T-helper 17 cell (primary cell): ENCODE data around the gene FIBCD1. TPM values are rescaled to one million over a fixed set of nuclear protein-coding genes. Genes with fewer than 3 reads are reported as not detected.
A peak's percentile ranks its signal among the peaks of the same experiment; 100 is the strongest.

Experiments used
- ATAC-seq: fragments of 150-1000 bp; cut with Tn5 transposase; 2 replicates; pipeline ENCODE4 v1.10.0; 2021; ENCODE audit warnings: mild to moderate bottlenecking, moderate library complexity
- DNase-seq, 3 donors: peaks; one replicate each; pipeline versions ENCODE4 v3.0.0 to v3.0.0-alpha.2; 2020 to 2021
- H3K9me3 ChIP-seq: one replicate; pipeline ENCODE4 v1.7.0; 2013; ENCODE audit warnings: low read length, mild to moderate bottlenecking; ENCODE audit not compliant: control insufficient read depth, poor library complexity, severe bottlenecking
- H3K27ac Mint-ChIP-seq: one replicate; pipeline ENCODE4 v1.8.0; 2022; ENCODE audit warnings: mild to moderate bottlenecking, moderate library complexity, mixed read lengths
- H3K27me3 Mint-ChIP-seq: one replicate; pipeline ENCODE4 v1.8.0; 2022; ENCODE audit warnings: mixed read lengths
- H3K36me3 Mint-ChIP-seq: one replicate; pipeline ENCODE4 v1.8.0; 2022; ENCODE audit warnings: low read depth, mixed read lengths
- H3K4me1 Mint-ChIP-seq: one replicate; pipeline ENCODE4 v1.8.0; 2022; ENCODE audit warnings: mild to moderate bottlenecking, mixed read lengths
- H3K4me3 Mint-ChIP-seq: one replicate; pipeline ENCODE4 v1.8.0; 2022; ENCODE audit warnings: mild to moderate bottlenecking, moderate library complexity, mixed read lengths
- total RNA-seq, 4 donors: library from RNA in 2 of 4; stranded (reverse) in 2 of 4; gene quantifications; one replicate each; pipeline ENCODE4 v1.2.3 and lab custom pipeline; 2022 to 2026

Gene FIBCD1
- total RNA-seq, 2 donors from 2014 or later, result not detected

- Mint-ChIP-seq H3K27ac (peak overlapping the region; percentile 51), H3K27me3 (no peaks in the 10 kb centered on the region), H3K4me3 (no peak overlapping the region), H3K4me1 (peaks cover 2% of the 10 kb centered on the region), H3K36me3 (peaks cover 8% of the 10 kb centered on the region)
- ATAC-seq (no peak), DNase-seq (no peak)
- no peaks in the 10 kb centered on the region for H3K9me3 ChIP-seq
These were observed 66.0 kb downstream of the FIBCD1 start for GRCh38 chr9:130872912-130873503.

DNA sequence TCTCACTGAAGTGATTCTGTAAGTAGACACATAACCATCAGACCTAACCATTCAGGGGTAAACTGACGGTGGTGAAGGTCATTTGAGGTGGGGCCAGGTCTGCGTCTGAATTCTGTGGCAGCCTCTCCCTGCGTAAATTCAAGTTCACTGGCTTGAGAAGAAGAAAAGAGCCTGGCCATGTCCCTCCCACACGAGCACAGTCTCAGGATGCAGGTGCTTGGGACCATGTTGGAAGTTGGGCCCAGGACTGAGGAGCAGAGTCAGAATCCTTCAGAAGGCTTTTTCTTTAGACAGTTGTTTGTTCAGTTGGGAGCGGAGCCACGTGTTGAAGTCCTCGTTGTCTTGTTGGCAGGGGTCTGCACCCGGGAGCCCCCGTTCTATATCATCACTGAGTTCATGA lies 66.5 kb downstream of the FIBCD1 start:
- Mint-ChIP-seq H3K27ac (no peak overlapping the region), H3K36me3 (peaks cover 8% of the 10 kb centered on the region), H3K27me3 (no peaks in the 10 kb centered on the region), H3K4me3 (no peak overlapping the region), H3K4me1 (peaks cover 2% of the 10 kb centered on the region)
- no peaks in the 10 kb centered on the region for H3K9me3 ChIP-seq
- no peak for DNase-seq
- ATAC-seq, result no peak

DNA sequence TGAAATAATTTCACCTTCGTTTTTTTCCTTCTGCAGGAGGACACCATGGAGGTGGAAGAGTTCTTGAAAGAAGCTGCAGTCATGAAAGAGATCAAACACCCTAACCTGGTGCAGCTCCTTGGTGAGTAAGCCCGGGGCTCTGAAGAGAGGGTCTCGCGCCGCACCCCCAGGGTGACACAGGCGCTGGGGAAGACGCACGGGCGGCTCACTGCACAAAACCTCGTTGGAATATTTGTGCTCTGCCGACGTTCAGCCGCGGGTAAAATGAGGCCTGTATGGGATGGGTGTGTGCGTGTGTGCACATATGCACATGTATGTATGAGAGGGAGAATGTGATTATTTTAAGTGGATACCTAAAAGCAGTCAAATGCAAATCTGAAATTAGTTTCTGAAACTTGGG lies 67.0 kb downstream of the FIBCD1 start:
- no peaks in the 10 kb centered on the region for H3K9me3 ChIP-seq
- no peak overlapping the region for H3K4me3 Mint-ChIP-seq
- no peaks in the 10 kb centered on the region for H3K27me3 Mint-ChIP-seq
- DNase-seq (no peak), ATAC-seq (no peak)
- peaks cover 8% of the 10 kb centered on the region for H3K36me3 Mint-ChIP-seq
- H3K4me1 Mint-ChIP-seq, result peaks cover 2% of the 10 kb centered on the region
- H3K27ac Mint-ChIP-seq, result no peak overlapping the region

GRCh38 chr9:130871395-130872062 lies 67.5 kb downstream of the FIBCD1 start:
- Mint-ChIP-seq H3K27me3 (no peaks in the 10 kb centered on the region), H3K27ac (no peak overlapping the region), H3K36me3 (peaks cover 8% of the 10 kb centered on the region), H3K4me1 (peaks cover 2% of the 10 kb centered on the region), H3K4me3 (no peak overlapping the region)
- H3K9me3 ChIP-seq, result no peaks in the 10 kb centered on the region
- no peak for ATAC-seq
- no peak for DNase-seq

DNA sequence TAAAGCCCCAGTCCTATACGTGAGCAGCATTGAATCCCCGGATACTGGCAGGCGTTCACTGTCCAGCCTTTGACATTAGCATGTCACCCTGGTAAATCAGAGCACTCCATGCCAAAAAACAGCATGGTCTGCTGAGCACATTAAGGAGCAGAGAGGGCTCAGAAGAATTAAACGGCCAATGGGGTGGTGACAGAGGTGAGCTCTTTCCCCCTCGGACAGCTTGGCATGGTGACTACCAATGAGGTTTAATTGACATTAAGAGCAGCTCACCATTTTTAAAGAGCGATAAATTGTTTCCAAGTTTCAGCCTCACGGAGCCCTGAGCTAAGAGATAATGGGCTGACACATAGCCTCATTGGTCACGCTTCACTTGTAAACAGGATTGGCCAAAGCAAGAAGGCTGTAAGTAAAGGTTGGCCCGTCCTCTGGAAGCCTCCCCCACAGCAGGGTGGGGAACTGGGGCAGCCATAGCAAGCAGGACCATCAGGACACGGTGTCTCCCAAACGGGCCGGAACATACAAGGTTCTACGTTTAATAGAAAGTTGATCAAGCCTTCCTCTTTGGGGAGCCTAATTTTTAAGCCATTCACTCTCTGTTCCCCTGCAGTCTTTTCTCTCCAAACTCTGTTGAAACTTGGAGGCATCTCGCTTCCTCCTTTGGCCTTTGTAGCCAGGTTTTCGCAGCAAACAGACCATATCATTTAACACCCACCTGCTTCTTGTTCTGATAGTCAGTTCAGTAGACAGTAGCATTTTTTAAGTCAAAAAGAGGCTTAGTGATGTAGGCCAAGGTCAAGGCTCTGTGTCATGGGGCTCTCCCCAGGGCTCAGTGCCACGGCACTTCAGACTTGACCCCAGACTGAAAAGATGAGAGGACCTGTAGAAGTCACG lies 68.3 kb downstream of the FIBCD1 start:
- no peaks in the 10 kb centered on the region for H3K9me3 ChIP-seq
- DNase-seq (no peak), ATAC-seq (no peak)
- H3K36me3 Mint-ChIP-seq, result peaks cover 8% of the 10 kb centered on the region
- peaks cover 5% of the 10 kb centered on the region for H3K4me1 Mint-ChIP-seq
- H3K4me3 Mint-ChIP-seq, result no peak overlapping the region
- H3K27me3 Mint-ChIP-seq, result no peaks in the 10 kb centered on the region
- H3K27ac Mint-ChIP-seq, result no peak overlapping the region

- peaks cover 6% of the 10 kb centered on the region for H3K36me3 Mint-ChIP-seq
- H3K4me3 Mint-ChIP-seq, result no peak overlapping the region
- no peaks in the 10 kb centered on the region for H3K27me3 Mint-ChIP-seq
- no peaks in the 10 kb centered on the region for H3K9me3 ChIP-seq
- ATAC-seq, result no peak
- H3K27ac Mint-ChIP-seq, result no peak overlapping the region
- peaks cover 4% of the 10 kb centered on the region for H3K4me1 Mint-ChIP-seq
- DNase-seq, result no peak
These were observed 69.8 kb downstream of the FIBCD1 start for GRCh38 chr9:130869250-130869649.

DNA sequence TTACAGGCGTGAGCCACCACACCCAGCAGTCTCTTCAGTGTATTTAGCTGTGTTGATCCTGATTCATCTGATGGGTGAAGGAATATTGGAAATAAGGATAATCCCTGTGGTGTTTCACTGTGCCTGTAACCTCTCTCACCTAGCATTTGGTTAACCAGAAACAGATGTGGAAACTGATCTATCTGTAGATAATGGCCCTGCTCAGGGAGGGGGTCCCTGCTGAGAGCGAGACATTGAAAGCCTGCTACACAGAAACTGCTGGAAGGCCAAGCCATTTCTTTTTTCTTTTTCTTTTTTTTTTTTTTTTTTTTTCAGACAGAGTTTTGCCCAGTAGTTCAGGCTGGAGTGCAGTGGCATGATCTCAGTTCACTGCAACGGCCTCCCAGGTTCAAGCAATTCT lies 70.8 kb downstream of the FIBCD1 start:
- Mint-ChIP-seq H3K4me1 (peaks cover 4% of the 10 kb centered on the region), H3K36me3 (peaks cover under 1% of the 10 kb centered on the region), H3K4me3 (no peak overlapping the region), H3K27ac (no peak overlapping the region), H3K27me3 (no peaks in the 10 kb centered on the region)
- no peaks in the 10 kb centered on the region for H3K9me3 ChIP-seq
- ATAC-seq, result no peak
- DNase-seq, result no peak

GRCh38 chr9:130867556-130867955 lies 71.5 kb downstream of the FIBCD1 start:
- Mint-ChIP-seq H3K27ac (no peak overlapping the region), H3K36me3 (no peaks in the 10 kb centered on the region), H3K27me3 (no peaks in the 10 kb centered on the region), H3K4me3 (no peak overlapping the region), H3K4me1 (peaks cover 4% of the 10 kb centered on the region)
- ATAC-seq, result no peak
- no peak for DNase-seq
- no peaks in the 10 kb centered on the region for H3K9me3 ChIP-seq

- Mint-ChIP-seq H3K27ac (no peak overlapping the region), H3K36me3 (no peaks in the 10 kb centered on the region), H3K27me3 (no peaks in the 10 kb centered on the region), H3K4me1 (peaks cover 7% of the 10 kb centered on the region), H3K4me3 (no peak overlapping the region)
- peak; percentile 60 for ATAC-seq
- H3K9me3 ChIP-seq, result no peaks in the 10 kb centered on the region
- peak in 1 of 3 donors; percentile 34 for DNase-seq
These were observed 72.5 kb downstream of the FIBCD1 start for GRCh38 chr9:130866474-130866965.

- H3K27me3 Mint-ChIP-seq, result no peaks in the 10 kb centered on the region
- no peak overlapping the region for H3K4me3 Mint-ChIP-seq
These were observed 73.1 kb downstream of the FIBCD1 start for GRCh38 chr9:130865921-130866320.

GRCh38 chr9:130864541-130864940 lies 74.5 kb downstream of the FIBCD1 start:
- no peak for ATAC-seq
- H3K4me1 Mint-ChIP-seq, result peaks cover 7% of the 10 kb centered on the region

More at GRCh38 chr9:130865921-130866320, 73.1 kb downstream of the FIBCD1 start:
- ATAC-seq (no peak), DNase-seq (no peak)
- Mint-ChIP-seq H3K36me3 (no peaks in the 10 kb centered on the region), H3K27ac (no peak overlapping the region), H3K4me1 (peaks cover 7% of the 10 kb centered on the region)
- H3K9me3 ChIP-seq, result no peaks in the 10 kb centered on the region

DNA sequence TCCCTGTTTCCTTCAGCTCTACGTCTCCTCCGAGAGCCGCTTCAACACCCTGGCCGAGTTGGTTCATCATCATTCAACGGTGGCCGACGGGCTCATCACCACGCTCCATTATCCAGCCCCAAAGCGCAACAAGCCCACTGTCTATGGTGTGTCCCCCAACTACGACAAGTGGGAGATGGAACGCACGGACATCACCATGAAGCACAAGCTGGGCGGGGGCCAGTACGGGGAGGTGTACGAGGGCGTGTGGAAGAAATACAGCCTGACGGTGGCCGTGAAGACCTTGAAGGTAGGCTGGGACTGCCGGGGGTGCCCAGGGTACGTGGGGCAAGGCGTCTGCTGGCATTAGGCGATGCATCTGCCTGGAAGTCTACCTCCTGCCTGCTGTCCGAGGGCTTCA lies 76.3 kb downstream of the FIBCD1 start:
- H3K27me3 Mint-ChIP-seq, result no peaks in the 10 kb centered on the region
- peaks cover 7% of the 10 kb centered on the region for H3K4me1 Mint-ChIP-seq
- no peak for DNase-seq
- no peak for ATAC-seq
- H3K4me3 Mint-ChIP-seq, result no peak overlapping the region
- H3K27ac Mint-ChIP-seq, result peak overlapping the region; percentile 14
- no peaks in the 10 kb centered on the region for H3K9me3 ChIP-seq
- no peaks in the 10 kb centered on the region for H3K36me3 Mint-ChIP-seq

More at GRCh38 chr9:130864541-130864940, 74.5 kb downstream of the FIBCD1 start:
- no peaks in the 10 kb centered on the region for H3K36me3 Mint-ChIP-seq
- no peak for DNase-seq
- no peaks in the 10 kb centered on the region for H3K27me3 Mint-ChIP-seq
- H3K4me3 Mint-ChIP-seq, result no peak overlapping the region
- H3K27ac Mint-ChIP-seq, result no peak overlapping the region
- H3K9me3 ChIP-seq, result no peaks in the 10 kb centered on the region

- H3K9me3 ChIP-seq, result no peaks in the 10 kb centered on the region
- Mint-ChIP-seq H3K36me3 (peaks cover 3% of the 10 kb centered on the region), H3K4me1 (peaks cover 8% of the 10 kb centered on the region), H3K27me3 (no peaks in the 10 kb centered on the region), H3K27ac (peak overlapping the region; percentile 14), H3K4me3 (no peak overlapping the region)
- ATAC-seq (no peak), DNase-seq (no peak)
These were observed 76.8 kb downstream of the FIBCD1 start for GRCh38 chr9:130862217-130862616.
